Thoracic aorta (tissue), 2 donors: ENCODE results near the gene PRTN3. TPM values are rescaled to one million over a fixed set of nuclear protein-coding genes. Genes with fewer than 3 reads are reported as not detected.

Source experiments
- ATAC-seq: fragments of 150-250 bp; one replicate; pipeline ENCODE4 v1.8.0; 2017; ENCODE audit warnings: low read depth; ENCODE audit not compliant: insufficient number of reproducible peaks, low FRiP score
- DNase-seq: peaks from one replicate; pipeline ENCODE4 v3.0.0-alpha.2; 2020; ENCODE audit warnings: low spot score
- H3K27ac ChIP-seq, 2 donors: fragments of 200-600 bp; sonication (generic); 1 replicate in 1 of 2; 2 replicates in 1 of 2; pipeline ENCODE4 v1.5.1; 2016; ENCODE audit warnings: mild to moderate bottlenecking in 2 of 2, moderate library complexity in 2 of 2
- H3K27me3 ChIP-seq: fragments of 200-600 bp; sonication (generic); replicated peaks from 2 replicates; pipeline ENCODE4 v1.6.0; 2016; ENCODE audit warnings: mild to moderate bottlenecking; ENCODE audit not compliant: insufficient read depth
- H3K36me3 ChIP-seq: fragments of 200-600 bp; sonication (generic); one replicate; pipeline ENCODE4 v1.5.1; 2016
- H3K4me1 ChIP-seq, 2 donors: fragments of 200-600 bp; sonication (generic); 1 replicate in 1 of 2; 2 replicates in 1 of 2; pipeline versions ENCODE4 v1.5.1 to v1.6.0; 2016; ENCODE audit warnings: low read depth in 2 of 2, mild to moderate bottlenecking in 1 of 2; ENCODE audit not compliant: control insufficient read depth in 1 of 2
- H3K4me3 ChIP-seq: fragments of 200-600 bp; sonication (generic); 2 replicates; pipeline ENCODE4 v1.5.1; 2016; ENCODE audit warnings: mild to moderate bottlenecking
- H3K9me3 ChIP-seq: fragments of 200-600 bp; sonication (generic); 2 replicates; pipeline ENCODE4 v1.5.1; 2016
- CTCF ChIP-seq: fragments of 200-600 bp; sonication (generic); IDR thresholded peaks from one replicate; pipeline ENCODE4 v1.5.1; 2019; ENCODE audit warnings: antibody characterized with exemption
- total RNA-seq, 2 donors: library from RNA; depleted of rRNA; stranded (reverse); fragments of >200 nt; gene quantifications; one replicate each; pipeline versions ENCODE4 v1.1.0 to v1.2.3, GENCODE V29; 2016

Gene PRTN3
- total RNA-seq: not detected

GRCh38 chr19:840519-841206 is at the start of gene PRTN3:
TSS of gene PRTN3 (plus strand) at chr19:840999. CDS start at chr19:841009, 10 bp downstream.
- H3K9me3 ChIP-seq: no peaks in the 10 kb centered on the region
- H3K27ac ChIP-seq: no peak within 1 kb of the TSS
- peaks cover 5 to 9% of the 10 kb centered on the region in 2 donors for H3K4me1 ChIP-seq
- TF ChIP-seq CTCF: no peak
- ATAC-seq (no peak), DNase-seq (no peak)
- no peaks in the 10 kb centered on the region for H3K36me3 ChIP-seq
- H3K27me3 ChIP-seq: peaks cover 9% of the 10 kb centered on the region
- H3K4me3 ChIP-seq: no peak within 1 kb of the TSS

DNA sequence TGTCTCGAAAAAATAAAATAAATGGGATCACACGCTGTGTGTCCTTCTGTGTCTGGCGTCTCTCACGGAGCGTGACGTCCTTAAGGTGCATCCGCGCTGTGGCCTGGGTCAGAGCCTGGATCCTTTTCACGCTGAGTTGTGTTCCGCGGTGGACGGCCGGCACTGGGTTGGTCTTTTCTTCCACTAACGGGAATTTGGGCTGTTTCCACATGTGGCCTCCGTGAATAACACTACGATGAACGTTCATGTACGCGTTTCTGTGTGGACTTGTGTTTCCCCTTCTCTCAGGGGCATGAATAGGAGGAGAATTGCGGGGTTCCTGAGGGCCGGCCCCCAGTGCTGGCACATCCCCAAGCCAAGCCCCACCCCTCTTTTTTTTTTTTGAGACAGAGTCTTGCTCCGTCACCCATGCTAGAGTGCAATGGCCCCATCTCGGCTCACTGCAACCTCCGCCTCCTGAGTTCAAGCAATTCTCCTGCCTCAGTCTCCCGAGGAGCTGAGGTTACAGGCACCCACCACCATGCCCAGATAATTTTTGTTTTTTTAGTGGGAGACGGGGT is 49.7 kb upstream of the PRTN3 start:
- H3K4me3 ChIP-seq: no peak overlapping the region
- DNase-seq: no peak
- H3K27ac ChIP-seq: no peak overlapping the region
- no peak for ATAC-seq
- TF ChIP-seq CTCF: no peak
- no peaks in the 10 kb centered on the region for H3K36me3 ChIP-seq
- H3K9me3 ChIP-seq: no peaks in the 10 kb centered on the region
- H3K4me1 ChIP-seq: peaks cover 2 to 12% of the 10 kb centered on the region in 2 donors
- H3K27me3 ChIP-seq: no peaks in the 10 kb centered on the region

DNA sequence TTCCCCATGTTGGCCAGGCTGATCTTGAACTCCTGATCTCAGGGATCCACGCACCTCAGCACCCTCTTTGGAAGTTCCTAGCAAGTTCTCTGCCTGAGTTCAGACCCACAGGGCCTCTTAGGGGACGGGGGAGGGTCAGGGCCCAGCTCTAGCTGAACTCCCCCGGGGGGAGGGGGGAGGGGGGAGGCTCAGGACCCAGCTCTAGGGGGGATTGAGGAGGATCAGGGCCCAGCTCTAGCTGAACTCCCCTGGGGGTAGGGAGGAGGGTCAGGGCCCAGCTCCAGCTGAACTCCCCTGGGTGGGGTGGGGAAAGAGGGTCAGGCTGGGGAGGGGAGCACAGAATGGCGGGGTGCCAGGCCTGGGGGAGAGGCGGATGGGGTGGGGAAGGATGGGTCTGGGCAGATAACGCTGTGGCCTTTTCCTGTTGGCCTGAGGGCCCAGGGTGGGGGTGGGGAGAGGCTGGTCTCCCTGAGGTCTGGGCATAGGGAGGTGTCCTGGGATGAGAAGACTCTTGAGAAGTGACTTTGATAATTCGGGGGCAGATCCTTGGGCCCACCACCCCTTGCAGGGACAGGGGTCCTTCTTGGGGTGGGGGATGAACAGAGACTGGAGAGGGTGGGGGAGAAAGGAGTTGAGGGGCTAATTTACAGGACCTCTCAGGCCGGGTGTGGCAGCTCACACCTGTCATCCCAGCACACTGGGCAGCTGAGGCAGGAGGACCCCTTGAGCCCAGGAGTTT is 49.1 kb upstream of the PRTN3 start:
- no peak for TF ChIP-seq CTCF
- H3K27me3 ChIP-seq: no peaks in the 10 kb centered on the region
- no peak for ATAC-seq
- no peak overlapping the region for H3K4me3 ChIP-seq
- H3K27ac ChIP-seq: no peak overlapping the region
- no peak for DNase-seq
- H3K36me3 ChIP-seq: no peaks in the 10 kb centered on the region
- H3K4me1 ChIP-seq: peaks cover 6 to 16% of the 10 kb centered on the region in 2 donors
- no peaks in the 10 kb centered on the region for H3K9me3 ChIP-seq

DNA sequence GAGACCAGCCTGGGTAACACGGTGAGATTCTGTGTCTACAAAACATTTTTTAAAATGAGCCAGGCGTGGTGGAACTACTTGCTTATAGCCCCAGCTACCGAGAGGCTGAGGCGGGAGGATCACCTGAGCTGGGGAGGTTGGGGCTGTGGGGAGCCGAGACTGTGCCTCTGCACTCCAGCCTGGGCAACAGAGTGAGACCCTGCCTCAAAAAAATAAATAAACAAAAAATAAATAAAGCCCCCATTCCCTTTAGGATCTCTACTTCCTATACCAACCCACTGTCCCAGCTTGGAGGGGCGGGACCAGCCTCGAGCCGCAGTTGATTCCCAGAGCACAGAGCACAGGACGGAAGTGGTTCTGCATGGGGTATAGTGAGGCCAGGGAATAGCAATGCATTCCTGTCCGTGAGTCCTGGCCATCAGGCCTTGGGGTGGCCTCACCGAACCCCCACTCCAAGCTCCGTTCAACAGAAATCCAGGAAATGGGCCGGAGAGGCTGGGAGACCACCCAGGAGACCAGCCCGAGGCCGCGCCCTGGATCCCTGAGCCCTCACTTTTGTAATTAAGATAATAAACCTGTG is 48.4 kb upstream of the PRTN3 start:
- ATAC-seq: no peak
- H3K36me3 ChIP-seq: no peaks in the 10 kb centered on the region
- H3K4me3 ChIP-seq: no peak overlapping the region
- no peaks in the 10 kb centered on the region for H3K27me3 ChIP-seq
- no peak for DNase-seq
- H3K27ac ChIP-seq: no peak overlapping the region
- no peak for TF ChIP-seq CTCF
- H3K9me3 ChIP-seq: no peaks in the 10 kb centered on the region
- peaks cover 6 to 16% of the 10 kb centered on the region in 2 donors for H3K4me1 ChIP-seq

DNA sequence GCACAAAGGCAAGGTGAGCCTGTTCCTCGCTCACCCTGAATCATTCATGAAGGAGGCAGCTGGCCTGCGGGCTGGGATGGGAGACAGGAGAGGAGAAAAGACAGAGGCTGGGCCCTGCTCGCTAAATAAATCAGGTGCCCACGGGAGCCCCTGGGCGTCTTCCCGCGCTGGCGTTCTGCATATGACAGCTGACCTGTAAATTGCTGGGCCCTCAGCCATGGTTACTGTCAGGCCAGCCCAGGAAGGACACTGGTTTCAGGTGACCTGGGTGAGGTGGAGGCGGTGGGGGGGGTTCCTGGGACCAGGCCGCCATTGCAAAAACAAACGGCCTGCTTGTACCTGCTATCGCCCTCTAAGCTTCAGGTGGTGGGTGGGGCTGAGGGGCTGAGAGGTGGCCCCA is 47.0 kb upstream of the PRTN3 start:
- no peak for ATAC-seq

More for the DNA sequence above, 47.0 kb upstream of the PRTN3 start:
- no peak overlapping the region for H3K27ac ChIP-seq
- peaks cover 7 to 21% of the 10 kb centered on the region in 2 donors for H3K4me1 ChIP-seq
- no peaks in the 10 kb centered on the region for H3K36me3 ChIP-seq
- no peak for TF ChIP-seq CTCF
- no peak for DNase-seq
- H3K4me3 ChIP-seq: no peak overlapping the region
- no peaks in the 10 kb centered on the region for H3K9me3 ChIP-seq
- H3K27me3 ChIP-seq: no peaks in the 10 kb centered on the region
